ENCODE measurements around the gene TRAFD1. TPM values are rescaled to one million over a fixed set of nuclear protein-coding genes. Genes with fewer than 3 reads are reported as not detected.

TRAFD1 gene
- total RNA-seq, 1 donor from 2014 or later = 50.8 TPM

DNA sequence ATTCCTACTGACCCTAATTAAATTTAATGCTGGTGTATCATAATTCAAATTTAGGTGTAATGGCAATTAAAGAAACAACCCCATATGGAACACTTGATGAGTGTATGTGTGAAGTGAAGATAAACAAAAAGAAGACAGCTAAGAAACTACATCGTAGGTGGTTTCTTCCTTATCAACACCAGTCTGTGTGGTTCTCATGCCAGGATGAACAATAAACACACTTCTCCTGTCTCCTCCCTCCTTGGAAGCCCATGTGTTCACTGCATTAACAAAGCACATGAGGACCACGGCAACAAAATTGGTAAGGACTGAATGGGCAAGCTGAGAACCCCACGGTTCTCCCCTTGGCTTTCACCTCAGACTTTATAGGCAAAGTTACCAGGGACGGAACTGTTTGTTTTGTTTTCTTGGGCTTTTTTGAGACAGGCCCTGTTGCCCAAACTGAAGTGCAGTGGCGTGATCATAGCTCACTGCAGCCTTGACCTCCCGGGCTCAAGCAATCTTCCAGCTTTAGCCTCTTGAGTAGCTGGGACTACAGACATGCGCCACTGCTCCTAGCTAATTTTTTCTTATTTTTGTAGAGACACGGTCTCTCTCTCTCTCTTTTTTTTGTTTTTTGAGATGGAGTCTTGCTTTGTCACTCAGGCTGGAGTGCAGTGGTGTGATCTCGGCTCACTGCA lies 71.0 kb downstream of the TRAFD1 start:
- intact Hi-C loops (cut with micrococcal nuclease) = loop anchor here (5.0 kb wide), 1 partner anchor 216 kb away; no protein-coding TSS in a partner anchor

GRCh38 chr12:112198120-112198733 lies 72.9 kb downstream of the TRAFD1 start:
- intact Hi-C loops (cut with micrococcal nuclease) = loop anchor here (1.0 to 5.0 kb wide), 3 partner anchors 184 to 214 kb away; partner anchors contain the start of gene HECTD4

DNA sequence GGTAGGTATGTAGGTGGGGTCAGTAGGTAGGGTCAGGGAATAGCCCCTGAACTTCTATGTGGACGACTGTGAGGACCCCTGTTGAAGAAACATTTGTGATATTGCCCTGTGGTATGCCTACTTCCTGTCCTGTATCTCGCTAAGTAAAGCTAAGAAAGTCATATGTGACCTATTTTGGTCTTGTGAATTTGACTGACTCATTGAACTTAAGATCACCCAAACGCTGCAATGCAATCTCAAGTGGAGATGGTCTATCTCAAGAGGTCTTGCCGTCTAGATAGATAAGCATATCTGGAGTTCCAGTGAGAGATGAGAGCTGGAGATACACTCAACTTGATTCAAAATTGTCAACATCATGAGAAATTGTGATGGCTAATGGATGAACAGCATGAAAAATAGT lies 73.8 kb downstream of the TRAFD1 start:
- intact Hi-C loops (cut with micrococcal nuclease) = loop anchor here (5.0 kb wide), 1 partner anchor 213 kb away; no protein-coding TSS in a partner anchor

Other genes with a start within 250 kb of the TRAFD1 start
- 11.5 and 12.5 TPM in 2 replicates for gene TMEM116, start 112.4 kb upstream of the TRAFD1 start, total RNA-seq
- gene ERP29, start 112.1 kb upstream of the TRAFD1 start, total RNA-seq = 121 and 124 TPM in 2 replicates
- gene NAA25, start 16.8 kb upstream of the TRAFD1 start, total RNA-seq = 33.6 and 38.8 TPM in 2 replicates